NT2/D1 (cell line): Measurements from ENCODE around the gene TRRAP.

Experiments
- DNase-seq: peaks from one replicate; pipeline ENCODE4 v3.0.0-alpha.2; 2011; ENCODE audit warnings: low read depth, low spot score
- H3K27me3 ChIP-seq: 2 replicates; pipeline ENCODE4 v1.6.0; 2011; ENCODE audit warnings: mild to moderate bottlenecking; ENCODE audit not compliant: insufficient read length, insufficient read depth
- H3K36me3 ChIP-seq: 2 replicates; pipeline ENCODE4 v1.6.1; 2011; ENCODE audit warnings: mild to moderate bottlenecking, low read length, mixed read lengths; ENCODE audit not compliant: insufficient read depth, insufficient read length
- H3K4me1 ChIP-seq: 2 replicates; pipeline ENCODE4 v1.5.1; 2011; ENCODE audit not compliant: insufficient read depth, insufficient read length
- H3K4me3 ChIP-seq: 2 replicates; pipeline ENCODE4 v1.5.1; 2011; ENCODE audit warnings: low read depth; ENCODE audit not compliant: insufficient read length
- H3K9ac ChIP-seq: 2 replicates; pipeline ENCODE4 v1.6.0; 2011; ENCODE audit warnings: low read depth; ENCODE audit not compliant: insufficient read length
- H3K9me3 ChIP-seq: 2 replicates; pipeline ENCODE4 v1.5.1; 2011; ENCODE audit warnings: mild to moderate bottlenecking, low read length; ENCODE audit not compliant: insufficient read depth
- SUZ12 ChIP-seq: IDR thresholded peaks from 2 replicates; pipeline ENCODE4 v1.6.1; 2011; ENCODE audit not compliant: insufficient read length, insufficient read depth; ENCODE audit errors: extremely low read depth
- YY1 ChIP-seq: IDR thresholded peaks from 2 replicates; pipeline ENCODE4 v1.6.1; 2011; ENCODE audit not compliant: insufficient read length, insufficient read depth
- ZNF274 ChIP-seq: IDR thresholded peaks from 2 replicates; pipeline ENCODE4 v1.6.1; 2011; ENCODE audit warnings: mild to moderate bottlenecking, low read depth, low read length

The TRRAP gene

GRCh38 chr7:98933321-98933720, 55.0 kb downstream of the TRRAP start:
- Histone ChIP-seq H3K9ac (no peak overlapping the region), H3K27me3 (no peaks in the 10 kb centered on the region), H3K9me3 (no peaks in the 10 kb centered on the region), H3K4me1 (no peaks in the 10 kb centered on the region), H3K36me3 (peaks cover 80% of the 10 kb centered on the region), H3K4me3 (no peak overlapping the region)
- TF ChIP-seq YY1 (no peak), ZNF274 (no peak), SUZ12 (no peak)
- no peak for DNase-seq

GRCh38 chr7:98934267-98934666, 55.9 kb downstream of the TRRAP start:
- Histone ChIP-seq H3K36me3 (peaks cover 85% of the 10 kb centered on the region), H3K27me3 (no peaks in the 10 kb centered on the region), H3K9me3 (no peaks in the 10 kb centered on the region), H3K9ac (no peak overlapping the region), H3K4me3 (no peak overlapping the region), H3K4me1 (no peaks in the 10 kb centered on the region)
- TF ChIP-seq ZNF274 (no peak), SUZ12 (no peak)
- no peak for DNase-seq

DNA sequence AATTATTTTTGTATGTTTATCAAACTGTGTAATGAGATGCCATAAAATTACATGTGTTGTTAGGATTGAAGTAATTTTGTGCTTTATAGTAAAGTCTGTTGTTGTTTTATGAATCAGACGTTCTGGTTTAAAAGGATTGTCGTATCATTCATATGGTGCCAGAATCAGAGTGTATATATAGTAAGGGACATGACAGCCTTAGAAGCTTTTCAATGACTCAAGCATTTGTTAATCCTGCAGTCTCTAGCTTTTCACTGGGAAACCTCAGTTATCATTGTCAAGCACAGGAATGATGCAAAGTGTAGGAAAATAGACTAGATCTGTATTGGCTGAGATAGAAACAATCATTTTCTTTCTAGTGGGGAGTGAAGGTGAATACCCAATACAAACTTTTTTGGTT, 57.5 kb downstream of the TRRAP start:
- Histone ChIP-seq H3K4me3 (no peak overlapping the region), H3K9ac (no peak overlapping the region), H3K36me3 (peaks cover 86% of the 10 kb centered on the region), H3K4me1 (no peaks in the 10 kb centered on the region), H3K9me3 (no peaks in the 10 kb centered on the region), H3K27me3 (no peaks in the 10 kb centered on the region)
- no peak for DNase-seq
- TF ChIP-seq ZNF274 (no peak), YY1 (no peak), SUZ12 (no peak)

DNA sequence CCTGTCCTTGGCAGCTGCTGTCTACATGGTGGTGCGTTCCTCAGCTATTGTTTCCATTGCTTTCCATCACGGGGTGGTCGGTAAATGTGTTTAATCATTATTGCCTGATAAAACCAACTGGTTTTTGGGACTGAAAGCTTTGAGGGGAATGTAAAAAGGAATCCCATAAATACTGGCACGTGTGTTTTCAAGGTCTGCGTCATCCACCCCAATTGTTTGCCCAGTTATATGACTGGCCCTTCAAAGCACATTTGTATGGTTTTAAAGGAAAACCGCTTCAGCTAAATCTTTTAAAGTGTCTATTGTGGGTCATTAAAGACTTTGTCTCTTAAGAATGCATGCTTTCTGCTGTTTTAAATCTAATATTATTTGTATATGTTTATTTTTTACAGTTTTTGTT, 65.0 kb downstream of the TRRAP start:
- H3K27me3 ChIP-seq = no peaks in the 10 kb centered on the region
- no peak for TF ChIP-seq SUZ12
- no peak for TF ChIP-seq ZNF274
- no peak for TF ChIP-seq YY1
- no peak overlapping the region for H3K9ac ChIP-seq
- H3K4me3 ChIP-seq = no peak overlapping the region
- DNase-seq = no peak
- H3K4me1 ChIP-seq = no peaks in the 10 kb centered on the region
- H3K9me3 ChIP-seq = no peaks in the 10 kb centered on the region
- H3K36me3 ChIP-seq = peaks cover 82% of the 10 kb centered on the region

DNA sequence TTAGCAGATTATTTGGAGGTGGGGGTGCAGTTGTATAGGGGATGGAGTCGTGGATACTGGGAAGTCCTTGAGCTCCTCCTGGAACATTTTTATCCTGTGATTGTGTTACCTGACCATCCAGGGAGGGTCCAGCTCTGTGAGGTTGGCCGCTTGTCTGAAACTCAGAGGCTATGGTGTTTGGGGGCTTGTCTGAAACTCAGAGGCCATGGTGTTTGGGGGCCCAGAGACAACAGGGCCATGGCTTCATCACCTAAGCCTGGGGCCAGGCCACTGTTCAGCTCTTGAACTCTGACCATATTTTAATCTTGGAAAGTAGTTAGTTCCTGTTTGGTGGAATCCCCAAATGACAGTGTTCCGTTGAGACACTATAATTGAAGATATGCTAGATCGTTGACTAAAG, 66.1 kb downstream of the TRRAP start:
- Histone ChIP-seq H3K27me3 (no peaks in the 10 kb centered on the region), H3K36me3 (peaks cover 83% of the 10 kb centered on the region), H3K4me1 (no peaks in the 10 kb centered on the region), H3K9me3 (no peaks in the 10 kb centered on the region), H3K9ac (no peak overlapping the region), H3K4me3 (no peak overlapping the region)
- DNase-seq = no peak
- TF ChIP-seq SUZ12 = no peak
- no peak for TF ChIP-seq ZNF274
- TF ChIP-seq YY1 = no peak

GRCh38 chr7:98945852-98946251, 67.5 kb downstream of the TRRAP start:
- no peak overlapping the region for H3K9ac ChIP-seq
- no peaks in the 10 kb centered on the region for H3K4me1 ChIP-seq
- no peak for TF ChIP-seq YY1
- TF ChIP-seq SUZ12 = no peak
- TF ChIP-seq ZNF274 = no peak
- no peaks in the 10 kb centered on the region for H3K27me3 ChIP-seq
- H3K4me3 ChIP-seq = no peak overlapping the region
- H3K9me3 ChIP-seq = no peaks in the 10 kb centered on the region
- H3K36me3 ChIP-seq = peaks cover 84% of the 10 kb centered on the region
- no peak for DNase-seq

DNA sequence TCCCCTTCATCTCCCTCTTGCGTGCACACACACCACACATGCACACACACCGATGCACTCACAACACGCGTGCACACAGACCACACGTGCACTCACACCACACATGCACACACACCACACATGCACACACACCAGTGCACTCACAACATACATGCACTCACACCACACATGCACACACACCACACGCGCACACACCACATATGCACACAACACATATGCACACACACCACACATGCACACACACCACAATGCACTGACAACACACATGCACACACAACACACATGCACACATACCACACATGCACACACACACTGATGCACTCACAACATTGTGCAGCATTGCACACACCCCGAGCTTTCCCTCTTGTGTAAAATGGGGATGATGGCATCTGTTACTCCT, 68.1 kb downstream of the TRRAP start:
- no peak overlapping the region for H3K4me3 ChIP-seq
- no peaks in the 10 kb centered on the region for H3K4me1 ChIP-seq
- peaks cover 85% of the 10 kb centered on the region for H3K36me3 ChIP-seq
- H3K9ac ChIP-seq = no peak overlapping the region
- TF ChIP-seq SUZ12 (no peak), ZNF274 (no peak), YY1 (no peak)
- no peaks in the 10 kb centered on the region for H3K27me3 ChIP-seq
- no peaks in the 10 kb centered on the region for H3K9me3 ChIP-seq
- no peak for DNase-seq
